Osteocyte (in vitro differentiated cells): ENCODE results near the gene AIPL1. TPM values are rescaled to one million over a fixed set of nuclear protein-coding genes. Genes with fewer than 3 reads are reported as not detected.

Experiments used
- DNase-seq: peaks from one replicate; pipeline ENCODE4 v3.0.0; 2021; ENCODE audit warnings: mixed read lengths; ENCODE audit not compliant: unreplicated experiment; ENCODE audit errors: extremely low spot score
- H3K27ac Mint-ChIP-seq: one replicate; pipeline ENCODE4 v1.8.0; 2021; ENCODE audit warnings: mild to moderate bottlenecking, mixed read lengths; ENCODE audit not compliant: unreplicated experiment
- H3K27me3 Mint-ChIP-seq: one replicate; pipeline ENCODE4 v1.8.0; 2021; ENCODE audit warnings: mixed read lengths; ENCODE audit not compliant: unreplicated experiment
- H3K36me3 Mint-ChIP-seq: one replicate; pipeline ENCODE4 v1.8.0; 2021; ENCODE audit warnings: mixed read lengths; ENCODE audit not compliant: unreplicated experiment
- H3K4me1 Mint-ChIP-seq: one replicate; pipeline ENCODE4 v1.8.0; 2021; ENCODE audit warnings: mixed read lengths; ENCODE audit not compliant: unreplicated experiment
- H3K4me3 Mint-ChIP-seq: one replicate; pipeline ENCODE4 v1.8.0; 2021; ENCODE audit warnings: mild to moderate bottlenecking, moderate library complexity, mixed read lengths; ENCODE audit not compliant: unreplicated experiment
- H3K9me3 Mint-ChIP-seq: one replicate; pipeline ENCODE4 v1.8.0; 2021; ENCODE audit warnings: mixed read lengths; ENCODE audit not compliant: unreplicated experiment
- total RNA-seq: library from RNA; stranded (reverse); gene quantifications from 2 replicates; pipeline ENCODE4 v1.2.1, GENCODE V29; 2021
- TF ChIP-seq, protein P1 (sequence below): fragments of 200-600 bp; sonication (generic); IDR thresholded peaks from 2 replicates; pipeline ENCODE4 v1.5.0; 2021; ENCODE audit warnings: antibody characterized with exemption, mild to moderate bottlenecking, moderate library complexity

AIPL1 gene
- total RNA-seq, 1 donor from 2014 or later, result not detected

GRCh38 chr17:6479622-6480302 lies 44.8 kb upstream of the AIPL1 start:
- H3K4me3 Mint-ChIP-seq, result no peak overlapping the region
- DNase-seq, result no peak
- H3K4me1 Mint-ChIP-seq, result no peaks in the 10 kb centered on the region
- H3K27ac Mint-ChIP-seq, result no peak overlapping the region
- peaks cover 2% of the 10 kb centered on the region for H3K27me3 Mint-ChIP-seq
- no peaks in the 10 kb centered on the region for H3K9me3 Mint-ChIP-seq
- TF ChIP-seq, protein P1, sequence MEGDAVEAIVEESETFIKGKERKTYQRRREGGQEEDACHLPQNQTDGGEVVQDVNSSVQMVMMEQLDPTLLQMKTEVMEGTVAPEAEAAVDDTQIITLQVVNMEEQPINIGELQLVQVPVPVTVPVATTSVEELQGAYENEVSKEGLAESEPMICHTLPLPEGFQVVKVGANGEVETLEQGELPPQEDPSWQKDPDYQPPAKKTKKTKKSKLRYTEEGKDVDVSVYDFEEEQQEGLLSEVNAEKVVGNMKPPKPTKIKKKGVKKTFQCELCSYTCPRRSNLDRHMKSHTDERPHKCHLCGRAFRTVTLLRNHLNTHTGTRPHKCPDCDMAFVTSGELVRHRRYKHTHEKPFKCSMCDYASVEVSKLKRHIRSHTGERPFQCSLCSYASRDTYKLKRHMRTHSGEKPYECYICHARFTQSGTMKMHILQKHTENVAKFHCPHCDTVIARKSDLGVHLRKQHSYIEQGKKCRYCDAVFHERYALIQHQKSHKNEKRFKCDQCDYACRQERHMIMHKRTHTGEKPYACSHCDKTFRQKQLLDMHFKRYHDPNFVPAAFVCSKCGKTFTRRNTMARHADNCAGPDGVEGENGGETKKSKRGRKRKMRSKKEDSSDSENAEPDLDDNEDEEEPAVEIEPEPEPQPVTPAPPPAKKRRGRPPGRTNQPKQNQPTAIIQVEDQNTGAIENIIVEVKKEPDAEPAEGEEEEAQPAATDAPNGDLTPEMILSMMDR, result no peak
- no peaks in the 10 kb centered on the region for H3K36me3 Mint-ChIP-seq

DNA sequence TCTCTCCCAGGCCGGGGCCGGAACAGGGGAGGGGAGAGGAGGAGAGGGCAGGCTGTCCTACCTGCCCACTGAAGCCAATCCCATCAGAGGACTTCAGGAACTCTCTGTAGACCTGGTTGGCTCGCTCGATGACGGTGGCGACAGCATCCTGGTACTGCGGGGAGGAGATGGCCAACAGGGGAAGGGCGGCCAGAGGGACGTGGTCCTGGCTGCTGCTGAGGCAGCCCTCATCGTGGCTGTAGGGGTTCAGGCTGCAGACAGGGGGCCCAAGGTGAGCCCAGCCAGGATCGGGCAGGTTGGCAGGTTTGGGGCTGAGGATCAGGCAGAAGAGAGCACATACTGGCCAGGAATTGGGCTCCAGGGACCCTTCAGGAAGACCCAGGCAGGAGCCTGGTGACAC lies 43.6 kb upstream of the AIPL1 start:
- TF ChIP-seq, protein P1, result no peak
- Mint-ChIP-seq H3K4me1 (no peaks in the 10 kb centered on the region), H3K4me3 (no peak overlapping the region), H3K27me3 (no peaks in the 10 kb centered on the region), H3K27ac (no peak overlapping the region), H3K36me3 (no peaks in the 10 kb centered on the region), H3K9me3 (no peaks in the 10 kb centered on the region)
- DNase-seq, result no peak

GRCh38 chr17:6477831-6478383 lies 43.0 kb upstream of the AIPL1 start:
- Mint-ChIP-seq H3K9me3 (no peaks in the 10 kb centered on the region), H3K27ac (no peak overlapping the region), H3K27me3 (no peaks in the 10 kb centered on the region), H3K4me3 (no peak overlapping the region), H3K4me1 (peaks cover 3% of the 10 kb centered on the region), H3K36me3 (no peaks in the 10 kb centered on the region)
- TF ChIP-seq, protein P1, result no peak
- DNase-seq, result no peak

- DNase-seq, result no peak
- Mint-ChIP-seq H3K4me3 (no peak overlapping the region), H3K9me3 (no peaks in the 10 kb centered on the region), H3K27me3 (no peaks in the 10 kb centered on the region), H3K36me3 (no peaks in the 10 kb centered on the region), H3K27ac (no peak overlapping the region), H3K4me1 (peaks cover 8% of the 10 kb centered on the region)
- TF ChIP-seq, protein P1, result no peak
Measured at GRCh38 chr17:6476810-6477179, 41.9 kb upstream of the AIPL1 start.

GRCh38 chr17:6476076-6476809 lies 41.3 kb upstream of the AIPL1 start:
- Mint-ChIP-seq H3K4me1 (peaks cover 14% of the 10 kb centered on the region), H3K27ac (no peak overlapping the region), H3K9me3 (no peaks in the 10 kb centered on the region)

More at GRCh38 chr17:6476076-6476809, 41.3 kb upstream of the AIPL1 start:
- no peak for DNase-seq
- no peaks in the 10 kb centered on the region for H3K36me3 Mint-ChIP-seq
- TF ChIP-seq, protein P1, result no peak
- H3K27me3 Mint-ChIP-seq, result no peaks in the 10 kb centered on the region
- no peak overlapping the region for H3K4me3 Mint-ChIP-seq
